T-helper 22 cell (primary cell): ENCODE data around the gene TDRD3.

ENCODE experiments used
- DNase-seq: peaks from one replicate; pipeline ENCODE4 v3.0.0-alpha.2; 2020; ENCODE audit warnings: low read depth

TDRD3 gene

DNA sequence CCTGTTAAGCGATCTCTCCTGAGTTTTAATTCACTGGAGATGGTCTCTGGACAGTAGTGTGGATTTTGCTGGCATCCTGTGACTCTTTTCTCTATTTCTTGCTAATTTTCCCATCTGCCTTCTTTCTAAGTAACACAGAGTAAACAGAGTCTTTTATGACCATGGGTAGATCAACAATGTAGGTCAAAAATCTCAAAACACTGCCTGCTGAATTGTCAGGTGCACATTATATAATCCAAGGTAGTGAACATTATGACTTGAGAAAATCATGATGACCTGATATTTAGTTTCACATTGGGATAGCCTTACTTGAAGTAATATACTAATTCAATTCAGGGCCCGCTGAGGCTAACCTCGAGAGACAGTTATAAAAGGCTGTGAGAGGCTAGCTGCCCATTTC lies 180.7 kb downstream of the TDRD3 start:
- DNase-seq: no peak

DNA sequence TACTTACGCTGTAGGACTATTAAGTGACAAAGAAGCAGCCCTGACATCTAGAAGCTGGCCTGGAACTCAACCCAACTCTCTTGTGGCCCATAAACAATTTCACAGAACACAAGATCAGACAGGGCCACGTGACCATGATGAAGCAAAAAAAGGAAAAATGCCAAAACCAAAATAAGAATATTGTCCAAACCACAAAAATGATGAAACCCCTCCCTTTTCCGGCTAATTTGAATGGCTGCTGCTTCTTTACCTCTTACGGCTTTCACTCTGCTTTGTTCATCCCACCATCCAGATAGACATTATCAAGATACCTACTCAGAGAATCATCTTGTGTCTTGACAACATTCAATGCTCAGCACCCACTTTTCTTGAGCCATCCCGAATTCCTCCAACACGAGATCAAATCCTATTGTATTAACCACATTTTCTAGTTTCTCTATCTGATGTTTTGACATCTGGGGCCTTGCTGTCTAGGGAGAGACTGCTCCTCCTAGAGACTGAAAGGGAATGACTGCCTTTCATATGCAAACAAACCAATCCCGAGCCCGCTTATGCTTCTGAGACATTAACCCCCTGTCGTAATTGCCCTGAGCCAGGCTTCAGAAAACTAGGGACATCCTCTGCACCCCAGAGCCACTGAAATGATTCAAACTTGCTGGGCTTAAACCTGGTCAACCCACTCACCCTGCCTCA lies 186.3 kb downstream of the TDRD3 start:
- DNase-seq: no peak

DNA sequence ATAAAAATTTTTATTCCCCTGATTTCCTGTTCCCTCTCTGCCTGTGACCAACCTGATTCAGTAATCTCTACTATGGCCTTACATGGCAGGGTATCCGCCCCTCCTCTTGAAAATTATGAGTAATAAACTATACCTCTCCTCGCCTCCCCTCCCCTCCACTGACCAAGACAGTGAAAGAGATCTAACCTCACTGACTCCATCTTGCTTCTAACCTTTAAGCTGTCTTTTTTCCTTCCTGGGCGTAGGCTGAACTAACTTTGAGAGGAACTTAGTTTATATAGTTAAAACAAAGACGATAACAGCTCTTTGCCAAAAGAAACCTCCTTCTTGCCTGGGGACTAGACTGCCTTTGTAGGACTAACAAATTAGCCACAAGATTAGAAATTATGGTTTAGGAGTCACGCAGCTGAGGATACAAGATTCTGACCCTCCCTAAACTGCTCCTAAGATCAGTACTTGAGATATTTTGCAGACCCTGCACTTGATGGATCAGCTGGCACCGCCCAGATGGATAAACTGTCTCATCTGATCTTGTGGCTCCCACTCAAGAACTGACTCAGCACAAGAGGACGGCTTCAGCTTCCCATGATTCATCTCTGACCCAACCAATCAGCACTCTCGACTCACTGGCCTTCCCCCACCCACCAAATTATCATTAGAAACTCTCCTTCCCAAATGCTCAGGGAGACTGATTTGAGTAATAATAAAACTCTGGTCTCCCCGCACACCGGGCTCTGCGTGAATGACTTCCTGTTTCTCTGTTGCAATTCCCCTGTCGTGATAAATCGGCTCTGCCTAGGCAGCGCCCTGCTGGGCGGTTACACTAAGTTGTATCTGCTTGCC lies 187.1 kb downstream of the TDRD3 start:
- DNase-seq: no peak

DNA sequence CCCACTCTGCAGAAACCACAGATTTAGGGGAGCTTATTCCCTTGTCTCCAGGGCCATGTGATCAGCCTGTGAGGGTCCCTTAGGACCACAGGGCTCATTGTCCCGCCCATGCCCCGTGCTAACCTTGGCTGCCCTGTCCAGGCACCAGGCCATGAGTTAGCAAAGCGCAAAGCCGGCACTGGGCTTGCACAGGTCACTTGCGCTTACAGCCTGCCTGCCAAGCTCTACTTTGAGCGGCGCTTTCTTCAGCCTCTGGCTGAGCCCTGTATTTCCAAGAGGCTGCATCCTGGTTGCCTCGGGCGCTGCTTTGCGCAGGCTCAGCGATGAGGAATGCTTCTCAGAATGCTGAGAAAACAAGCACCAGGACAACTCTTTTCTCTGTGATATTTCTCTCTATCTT lies 188.0 kb downstream of the TDRD3 start:
- no peak for DNase-seq

DNA sequence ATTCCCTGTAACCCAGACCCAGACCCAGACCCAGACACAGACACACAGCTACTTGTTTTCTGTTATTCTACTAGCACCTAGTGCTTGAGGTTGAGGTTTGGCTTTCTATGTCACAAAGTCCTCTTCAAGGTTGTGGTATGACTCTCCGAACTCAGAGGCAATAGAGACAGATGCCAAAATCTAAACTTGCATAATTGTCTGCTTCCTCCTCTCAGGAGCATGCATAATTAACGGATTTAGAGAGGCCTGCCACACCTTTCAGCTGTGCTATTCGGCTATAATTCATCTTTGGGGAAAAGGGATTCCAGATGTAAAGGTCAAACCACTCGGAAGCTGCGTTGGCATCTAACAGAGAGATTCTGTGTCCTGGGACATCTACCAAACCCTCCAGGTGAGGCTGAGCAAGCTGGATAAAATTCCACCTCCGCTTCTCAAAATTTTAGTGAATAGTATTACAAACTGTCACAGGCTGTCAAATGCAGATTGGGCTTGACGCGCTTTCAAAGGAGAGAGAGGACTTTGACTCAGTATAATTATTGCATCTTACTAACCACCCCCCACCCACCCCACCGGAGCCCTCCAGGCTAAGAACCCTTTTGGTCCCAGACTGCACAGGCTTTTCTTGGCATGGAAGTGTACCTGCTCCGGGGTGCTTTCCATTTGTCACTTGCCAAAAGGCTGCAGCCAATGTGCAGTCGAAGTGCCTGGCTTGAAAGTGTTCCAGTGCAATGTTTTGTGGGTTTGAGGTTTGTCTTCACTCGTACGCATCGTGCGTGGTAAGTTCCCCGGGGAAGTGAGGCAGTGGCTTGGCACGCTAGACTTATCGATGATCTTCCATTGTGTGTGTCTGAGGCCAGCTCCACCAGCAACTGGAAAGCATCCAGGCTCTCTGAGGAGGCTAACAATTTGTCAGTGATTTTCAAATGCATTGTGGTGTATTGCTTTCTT lies 194.1 kb downstream of the TDRD3 start:
- DNase-seq: no peak

DNA sequence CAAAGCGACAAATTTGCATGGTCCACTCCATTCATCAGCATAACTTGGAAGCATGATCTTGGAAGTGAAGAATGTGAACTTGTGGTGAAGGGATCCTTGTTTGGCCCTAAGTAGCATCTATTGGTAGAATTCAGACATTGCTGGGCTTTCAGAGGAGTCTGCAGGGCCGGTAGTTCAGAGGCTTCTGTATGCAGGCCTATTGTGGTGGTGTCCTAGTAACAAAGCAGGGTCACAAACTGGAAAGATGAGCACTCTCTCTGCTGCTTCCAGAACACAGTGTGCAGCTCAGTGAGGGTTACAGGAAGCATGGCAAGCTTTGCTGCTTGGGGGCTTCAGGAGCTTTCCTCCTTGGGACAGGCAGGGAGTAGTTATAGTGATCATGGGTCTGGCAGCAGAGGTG lies 206.0 kb downstream of the TDRD3 start:
- DNase-seq: no peak

DNA sequence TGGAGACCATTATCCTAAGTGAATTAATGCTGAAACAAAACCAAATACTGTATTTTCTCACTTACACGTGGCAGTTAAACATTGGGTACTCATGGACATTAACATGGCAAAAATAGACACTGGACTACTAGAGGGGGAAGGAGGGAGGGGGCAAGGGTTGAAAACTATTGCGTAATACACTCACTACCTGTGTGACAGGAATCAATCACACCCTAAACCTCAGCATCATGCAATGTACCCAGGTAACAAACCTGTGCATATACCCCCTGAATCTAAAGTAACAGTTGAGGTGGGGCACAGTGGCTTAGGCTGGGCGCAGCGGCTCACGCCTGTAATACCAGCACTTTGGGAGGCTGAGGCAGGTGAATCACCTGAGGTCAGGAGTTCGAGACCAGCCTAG lies 207.0 kb downstream of the TDRD3 start:
- DNase-seq: no peak

DNA sequence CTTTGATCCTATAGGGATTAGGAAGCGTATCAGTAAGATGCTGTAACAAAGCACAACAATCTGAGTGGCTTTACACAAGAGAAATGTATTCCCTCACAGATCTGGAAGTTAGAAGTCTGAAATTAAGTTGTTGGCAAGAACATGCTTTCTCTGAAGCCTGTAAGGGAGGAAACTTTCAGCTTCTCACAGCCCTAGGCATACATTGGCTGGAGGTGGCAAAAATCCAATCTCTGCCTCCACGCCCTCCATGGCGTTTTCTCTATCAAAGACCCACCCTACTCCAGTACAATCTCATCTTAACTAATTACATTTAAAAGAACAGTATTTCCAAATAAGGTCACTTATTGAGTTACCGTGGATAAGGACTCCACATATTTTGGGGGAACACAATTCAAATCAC lies 211.9 kb downstream of the TDRD3 start:
- DNase-seq: no peak

DNA sequence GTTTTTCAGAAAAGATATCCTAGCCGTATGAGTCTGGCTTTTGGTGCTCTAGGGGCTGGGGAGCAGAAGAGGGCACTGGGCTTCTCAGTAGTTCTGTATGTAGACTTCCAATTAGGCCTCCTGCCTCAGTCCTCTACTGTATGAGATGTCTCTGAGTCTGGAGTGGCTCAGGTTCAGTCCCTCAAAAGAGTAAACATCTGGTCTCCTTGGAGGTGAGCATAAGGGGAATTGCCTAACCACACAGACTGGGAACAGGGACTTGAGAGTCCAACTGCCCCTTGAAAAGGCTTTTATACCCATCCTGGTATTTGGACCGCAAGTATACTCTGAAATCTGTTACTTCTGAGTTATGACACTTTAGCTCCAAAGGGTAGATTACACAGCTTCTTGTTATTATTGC lies 214.5 kb downstream of the TDRD3 start:
- no peak for DNase-seq

DNA sequence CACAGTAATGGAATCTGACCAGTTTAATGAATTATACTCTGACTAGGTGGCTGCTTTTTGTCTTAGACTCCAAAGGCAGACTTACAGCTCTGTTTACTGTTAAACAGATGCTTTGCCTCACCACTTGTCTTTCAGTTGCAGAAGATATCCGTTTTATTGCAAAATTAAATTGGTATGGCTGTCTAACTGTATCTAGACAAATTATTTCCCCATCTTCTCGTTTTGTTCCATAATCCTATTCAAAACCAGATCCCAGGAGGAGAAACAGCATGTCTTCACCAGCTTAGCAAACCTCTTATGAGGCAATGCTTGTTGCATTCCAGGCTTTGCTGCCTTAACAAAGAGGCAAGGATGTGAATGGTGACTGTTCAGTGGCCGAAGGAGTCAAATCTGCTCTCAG lies 215.6 kb downstream of the TDRD3 start:
- no peak for DNase-seq

DNA sequence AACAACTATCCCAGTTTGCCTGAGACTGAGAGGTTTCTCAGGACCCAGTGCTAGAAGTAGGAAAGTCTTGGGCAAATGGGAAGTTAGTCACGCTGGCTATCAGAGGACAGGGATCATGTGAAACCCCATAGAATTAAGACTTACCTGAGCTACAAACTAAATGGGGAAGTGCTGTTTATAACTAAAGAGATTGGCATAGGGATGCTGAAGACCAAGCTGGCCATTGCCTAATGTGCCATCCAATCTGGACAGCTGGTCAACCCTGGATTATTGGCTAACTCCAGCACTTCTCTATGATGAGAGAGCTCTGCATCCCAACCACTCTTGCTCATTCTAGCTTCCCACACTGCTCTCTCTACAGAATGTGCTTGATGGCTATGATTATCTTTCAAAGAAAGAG lies 216.1 kb downstream of the TDRD3 start:
- DNase-seq: no peak

DNA sequence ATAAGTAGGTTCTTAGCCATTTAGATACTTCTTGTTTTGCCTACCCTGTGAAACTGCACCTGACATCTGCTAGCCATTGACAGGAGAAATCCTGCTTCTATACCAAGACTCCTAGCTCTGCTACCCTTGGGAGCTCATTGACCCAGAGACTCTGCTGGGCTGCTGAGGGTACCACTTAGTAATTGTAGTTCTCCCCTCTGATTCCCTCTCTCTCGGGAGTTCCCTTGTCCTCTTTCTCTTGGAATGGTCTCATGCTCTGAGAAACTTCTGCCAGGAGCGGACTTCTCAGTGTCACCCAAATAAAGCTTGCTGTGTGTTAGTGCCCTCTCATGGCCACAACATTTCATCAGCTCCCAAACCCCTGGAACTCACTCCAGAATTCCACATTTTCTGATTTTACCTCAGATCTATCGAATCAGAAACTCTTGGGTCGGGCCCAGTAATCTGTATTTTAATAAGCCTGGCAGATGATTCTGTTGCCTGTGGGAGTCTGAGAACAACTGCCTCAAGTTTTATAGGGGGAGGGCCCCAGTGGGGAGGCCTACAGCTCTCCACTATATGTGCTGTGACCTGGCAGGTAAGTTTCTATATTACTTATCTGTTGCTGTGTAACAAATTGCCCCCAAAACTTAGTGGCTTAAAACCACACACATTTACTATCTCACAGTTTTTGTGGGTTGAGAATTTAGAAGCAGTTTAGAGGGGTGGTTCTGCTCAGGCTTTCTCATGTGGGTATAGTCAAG lies 221.1 kb downstream of the TDRD3 start:
- no peak for DNase-seq

DNA sequence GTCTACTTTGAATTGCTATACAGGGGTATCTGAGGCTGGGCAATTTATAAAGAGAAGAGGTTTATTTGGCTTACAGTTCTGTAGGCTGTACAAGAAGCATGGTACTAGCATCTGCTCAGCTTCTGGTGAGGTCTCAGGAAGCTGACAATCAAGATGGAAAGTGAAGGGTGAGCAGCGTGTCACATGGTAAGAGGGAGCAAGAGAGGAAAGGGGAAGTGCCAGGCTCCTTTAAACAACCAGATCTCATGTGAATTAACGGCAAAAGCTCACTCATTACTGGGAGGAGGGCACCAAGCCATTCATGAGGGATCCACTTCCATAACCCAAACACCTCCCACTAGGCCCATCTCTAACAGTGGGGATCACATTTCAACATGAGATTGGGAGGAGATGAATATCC lies 222.4 kb downstream of the TDRD3 start:
- no peak for DNase-seq

DNA sequence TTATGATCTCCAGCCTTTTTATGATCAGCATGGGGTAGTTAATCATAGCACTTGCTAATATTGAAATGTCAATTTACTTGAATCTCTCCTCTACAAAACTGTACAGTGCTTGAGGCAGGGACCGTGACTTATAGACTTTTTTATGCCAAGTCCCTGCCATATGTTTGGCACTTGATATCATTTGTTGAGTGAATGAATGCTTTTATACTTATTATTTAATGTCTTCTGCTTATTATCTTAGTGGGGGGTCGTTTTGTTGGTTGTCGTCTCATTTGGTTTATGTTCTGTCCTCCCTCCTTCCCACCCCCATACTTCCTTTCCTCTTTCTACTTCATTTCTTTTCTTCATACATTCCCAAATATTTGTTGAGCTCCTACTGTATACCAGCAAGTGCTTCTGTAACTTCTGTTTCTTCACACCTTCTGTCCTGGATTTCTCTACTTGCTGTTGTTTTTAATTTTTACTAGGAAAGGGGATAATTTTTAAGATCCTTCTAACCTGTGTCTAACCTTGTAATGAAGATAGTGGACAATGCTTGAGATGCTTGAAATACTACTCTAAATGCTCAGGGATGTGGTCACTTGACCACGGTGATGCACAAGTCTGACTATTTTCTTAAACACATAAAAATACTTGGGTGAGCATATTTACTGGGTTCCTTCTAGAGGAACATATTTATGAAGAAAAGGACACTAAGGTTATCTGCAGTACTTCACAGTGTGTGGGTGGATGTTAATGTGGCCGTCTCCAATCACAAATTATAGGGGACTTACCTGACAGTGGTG lies 223.8 kb downstream of the TDRD3 start:
- no peak for DNase-seq

DNA sequence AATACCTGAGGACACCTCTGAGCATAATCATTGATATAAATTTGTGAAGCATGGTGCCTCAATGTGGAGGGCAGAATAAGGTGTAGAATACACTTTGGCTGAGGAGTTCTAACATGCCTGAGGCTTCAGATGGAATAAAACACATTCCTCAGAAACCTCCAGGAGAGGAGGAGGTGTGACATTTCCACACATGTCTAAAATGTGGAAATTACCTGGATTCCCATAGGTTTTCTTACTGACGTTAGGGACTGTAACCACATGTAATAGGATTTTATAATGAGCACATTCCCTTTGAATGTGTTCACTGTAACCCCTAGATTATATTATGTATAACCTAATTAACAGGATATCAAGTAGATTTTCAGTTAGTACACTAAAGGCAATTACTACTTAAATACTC lies 226.1 kb downstream of the TDRD3 start:
- no peak for DNase-seq
